Colonic mucosa (tissue), 4 donors: ENCODE results near the gene PRM3. TPM values are rescaled to one million over a fixed set of nuclear protein-coding genes. Genes with fewer than 3 reads are reported as not detected.

Source experiments
- DNase-seq: peaks from one replicate; pipeline ENCODE4 v3.0.0-alpha.2; 2020
- H3K27ac ChIP-seq: fragments of 200-600 bp; one replicate; pipeline ENCODE4 v1.8.0; 2021
- H3K27me3 ChIP-seq: fragments of 200-600 bp; one replicate; pipeline ENCODE4 v1.8.0; 2021
- H3K36me3 ChIP-seq: fragments of 200-600 bp; one replicate; pipeline ENCODE4 v1.8.0; 2021
- H3K4me1 ChIP-seq: fragments of 200-600 bp; one replicate; pipeline ENCODE4 v1.8.0; 2021; ENCODE audit warnings: mild to moderate bottlenecking
- H3K4me3 ChIP-seq: fragments of 200-600 bp; one replicate; pipeline ENCODE4 v1.8.0; 2021
- H3K9ac ChIP-seq, 2 donors: one replicate each; pipeline ENCODE4 v1.7.0; 2013; ENCODE audit warnings: control low read depth in 2 of 2, low read depth in 2 of 2, low read length in 2 of 2
- H3K9me3 ChIP-seq: fragments of 200-600 bp; one replicate; pipeline ENCODE4 v1.8.0; 2021
- intact Hi-C: fragments of 100-400 bp; cut with DNase I; formaldehyde crosslinking; loops from one replicate; pipeline ENCODE4 v1.14.1; 2022
- total RNA-seq, 2 donors: library from RNA; stranded (reverse); fragmentation: NEBNext Ultra II Directional in 1 of 2; extraction: Animal tissue kit (Norgen Biotek cat#: 25700) in 1 of 2; gene quantifications; one replicate each; pipeline ENCODE4 v1.2.1, GENCODE V29; 2021
- TF ChIP-seq, protein P1 (sequence below): fragments of 200-600 bp; IDR thresholded peaks from one replicate; pipeline ENCODE4 v1.8.0; 2022; ENCODE audit warnings: antibody characterized with exemption, mild to moderate bottlenecking
- donor health status: healthy.
- donor health status: DM: no; HTN: no; CAD: no.
- donor health status: DM: no; HTN: no; CAD: no.

PRM3 gene
- total RNA-seq, 2 donors from 2014 or later, result not detected

DNA sequence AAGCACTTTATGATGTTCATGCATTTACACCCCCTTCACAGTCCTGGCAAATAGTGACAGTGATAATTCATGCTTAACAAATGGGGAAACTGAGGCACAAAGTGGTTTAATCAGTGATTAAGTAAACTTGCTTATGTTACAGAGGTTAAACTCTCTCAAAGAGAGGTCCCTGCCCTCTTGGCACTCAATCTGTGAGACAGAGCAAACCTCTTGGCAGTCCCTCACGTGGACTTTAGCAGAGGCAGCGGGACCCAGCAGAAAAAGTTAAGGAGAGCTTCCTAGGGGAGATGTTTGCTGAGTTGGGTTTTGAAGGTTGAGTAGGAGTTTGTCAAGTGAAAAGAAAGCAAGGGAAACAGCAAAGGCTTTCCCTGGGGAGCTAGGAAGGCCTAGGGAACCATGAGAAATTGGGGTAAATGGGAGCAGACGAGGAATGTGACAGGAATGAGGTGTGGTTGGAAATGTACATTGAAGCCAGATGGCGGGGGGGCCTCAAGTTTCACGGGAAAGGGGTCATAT is 28.1 kb downstream of the PRM3 start:
- TF ChIP-seq, protein P1, sequence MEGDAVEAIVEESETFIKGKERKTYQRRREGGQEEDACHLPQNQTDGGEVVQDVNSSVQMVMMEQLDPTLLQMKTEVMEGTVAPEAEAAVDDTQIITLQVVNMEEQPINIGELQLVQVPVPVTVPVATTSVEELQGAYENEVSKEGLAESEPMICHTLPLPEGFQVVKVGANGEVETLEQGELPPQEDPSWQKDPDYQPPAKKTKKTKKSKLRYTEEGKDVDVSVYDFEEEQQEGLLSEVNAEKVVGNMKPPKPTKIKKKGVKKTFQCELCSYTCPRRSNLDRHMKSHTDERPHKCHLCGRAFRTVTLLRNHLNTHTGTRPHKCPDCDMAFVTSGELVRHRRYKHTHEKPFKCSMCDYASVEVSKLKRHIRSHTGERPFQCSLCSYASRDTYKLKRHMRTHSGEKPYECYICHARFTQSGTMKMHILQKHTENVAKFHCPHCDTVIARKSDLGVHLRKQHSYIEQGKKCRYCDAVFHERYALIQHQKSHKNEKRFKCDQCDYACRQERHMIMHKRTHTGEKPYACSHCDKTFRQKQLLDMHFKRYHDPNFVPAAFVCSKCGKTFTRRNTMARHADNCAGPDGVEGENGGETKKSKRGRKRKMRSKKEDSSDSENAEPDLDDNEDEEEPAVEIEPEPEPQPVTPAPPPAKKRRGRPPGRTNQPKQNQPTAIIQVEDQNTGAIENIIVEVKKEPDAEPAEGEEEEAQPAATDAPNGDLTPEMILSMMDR, result no peak
- Histone ChIP-seq H3K9ac (no peak overlapping the region), H3K27me3 (no peaks in the 10 kb centered on the region), H3K9me3 (no peaks in the 10 kb centered on the region), H3K36me3 (no peaks in the 10 kb centered on the region), H3K4me1 (no peaks in the 10 kb centered on the region), H3K27ac (no peak overlapping the region), H3K4me3 (no peak overlapping the region)
- intact Hi-C loops, result no loop called here
- no peak for DNase-seq

DNA sequence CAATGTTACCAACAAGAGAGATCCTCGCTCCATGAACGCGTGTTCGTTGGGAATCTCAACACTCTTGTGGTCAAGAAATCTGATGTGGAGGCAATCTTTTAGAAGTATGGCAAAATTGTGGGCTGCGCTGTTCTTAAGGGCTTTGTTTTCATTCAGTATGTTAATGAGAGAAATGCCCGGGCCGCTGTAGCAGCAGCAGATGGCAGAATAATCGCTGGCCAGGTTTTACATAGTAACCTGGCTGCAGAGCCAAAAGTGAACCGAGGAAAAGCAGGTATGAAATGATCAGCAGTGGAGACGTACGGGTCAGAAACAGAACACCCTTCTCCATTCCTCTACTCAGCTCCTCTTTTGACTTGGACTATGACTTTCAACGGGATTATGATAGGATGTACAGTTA is 30.8 kb downstream of the PRM3 start:
- no peaks in the 10 kb centered on the region for H3K9me3 ChIP-seq
- H3K4me1 ChIP-seq, result no peaks in the 10 kb centered on the region
- TF ChIP-seq, protein P1, result no peak
- no peak overlapping the region for H3K9ac ChIP-seq
- no peak overlapping the region for H3K27ac ChIP-seq
- no peak for DNase-seq
- H3K36me3 ChIP-seq, result no peaks in the 10 kb centered on the region
- no peaks in the 10 kb centered on the region for H3K27me3 ChIP-seq
- intact Hi-C loops, result no loop called here
- no peak overlapping the region for H3K4me3 ChIP-seq

DNA sequence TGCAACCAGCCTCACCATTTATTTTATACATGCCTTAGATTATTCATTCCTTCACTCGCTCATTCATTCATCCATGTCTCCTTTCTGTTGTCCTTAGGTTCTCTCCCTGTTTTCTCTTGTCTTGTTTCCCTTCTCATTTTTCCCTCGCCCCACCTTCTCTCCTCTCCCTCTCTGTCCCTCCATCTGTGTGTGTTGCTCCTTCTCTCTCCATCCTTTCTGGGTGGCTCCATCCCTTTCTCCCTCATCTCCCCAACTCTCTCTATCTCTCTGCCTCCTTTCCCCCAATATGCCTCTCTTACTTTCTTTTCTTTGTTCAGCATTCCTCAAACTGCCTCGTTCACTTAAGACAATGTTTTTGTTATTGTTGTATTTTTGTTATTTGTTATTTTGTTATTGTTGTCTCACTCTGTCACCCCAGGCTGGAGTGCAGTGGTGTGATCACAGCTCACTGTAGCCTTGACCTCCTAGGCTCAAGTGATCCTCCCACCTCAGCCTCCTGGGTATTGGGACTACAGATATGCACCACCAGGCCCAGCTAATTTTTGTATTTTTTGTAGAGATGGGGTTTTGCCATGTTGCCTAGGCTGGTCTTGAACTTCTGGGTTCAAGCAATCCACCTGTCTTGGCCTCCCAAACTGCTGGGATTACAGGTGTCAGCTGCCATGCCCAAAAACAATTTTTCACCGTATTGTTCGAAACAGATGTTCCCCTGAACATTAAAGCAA is 31.8 kb downstream of the PRM3 start:
- TF ChIP-seq, protein P1, result no peak
- intact Hi-C loops, result no loop called here

DNA sequence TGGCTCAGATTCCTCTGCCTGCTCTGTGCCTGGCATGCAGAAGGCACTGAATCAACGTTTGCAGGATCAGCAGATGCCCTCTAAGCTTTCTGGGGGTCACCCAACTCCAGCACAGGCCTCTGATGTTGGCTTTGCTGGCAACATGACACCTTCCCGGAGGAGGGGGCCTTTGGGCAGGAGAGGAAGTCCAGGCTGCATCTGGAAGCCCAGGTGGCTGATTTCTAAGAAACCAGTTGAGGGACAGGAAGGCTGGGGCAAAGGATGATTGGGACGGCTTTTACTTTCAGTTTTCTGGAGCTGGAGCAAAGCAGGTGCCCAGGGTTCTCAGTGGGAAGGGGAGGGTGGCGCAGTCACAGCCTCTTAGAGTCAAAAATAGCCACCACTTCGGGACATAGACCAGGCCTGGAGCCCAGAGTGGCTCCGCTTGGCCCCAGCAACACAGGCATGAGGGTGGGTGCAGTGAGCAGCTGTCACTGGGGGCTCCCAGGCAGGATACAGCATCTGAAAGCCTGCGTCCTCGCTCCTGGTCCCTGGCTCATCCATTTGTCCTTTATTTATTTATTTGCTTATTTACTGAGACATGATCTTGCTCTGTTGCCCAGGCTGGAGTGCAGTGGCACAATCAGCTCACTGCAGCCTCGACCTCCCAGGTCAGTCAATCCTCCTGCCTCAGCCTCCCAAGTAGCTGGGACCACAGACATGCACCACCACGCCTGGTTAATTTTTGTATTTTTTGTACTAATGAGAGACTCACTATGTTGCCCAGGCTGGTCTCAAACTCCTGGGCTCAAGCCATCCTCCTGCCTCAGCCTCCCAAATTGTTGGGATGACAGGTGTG is 32.6 kb downstream of the PRM3 start:
- TF ChIP-seq, protein P1, result no peak
- DNase-seq, result no peak
- no peaks in the 10 kb centered on the region for H3K4me1 ChIP-seq

More for the DNA sequence above, 31.8 kb downstream of the PRM3 start:
- H3K27ac ChIP-seq, result no peak overlapping the region
- no peaks in the 10 kb centered on the region for H3K27me3 ChIP-seq
- H3K9me3 ChIP-seq, result no peaks in the 10 kb centered on the region
- H3K36me3 ChIP-seq, result no peaks in the 10 kb centered on the region
- H3K4me3 ChIP-seq, result no peak overlapping the region
- no peak overlapping the region for H3K9ac ChIP-seq
- no peaks in the 10 kb centered on the region for H3K4me1 ChIP-seq
- DNase-seq, result no peak

DNA sequence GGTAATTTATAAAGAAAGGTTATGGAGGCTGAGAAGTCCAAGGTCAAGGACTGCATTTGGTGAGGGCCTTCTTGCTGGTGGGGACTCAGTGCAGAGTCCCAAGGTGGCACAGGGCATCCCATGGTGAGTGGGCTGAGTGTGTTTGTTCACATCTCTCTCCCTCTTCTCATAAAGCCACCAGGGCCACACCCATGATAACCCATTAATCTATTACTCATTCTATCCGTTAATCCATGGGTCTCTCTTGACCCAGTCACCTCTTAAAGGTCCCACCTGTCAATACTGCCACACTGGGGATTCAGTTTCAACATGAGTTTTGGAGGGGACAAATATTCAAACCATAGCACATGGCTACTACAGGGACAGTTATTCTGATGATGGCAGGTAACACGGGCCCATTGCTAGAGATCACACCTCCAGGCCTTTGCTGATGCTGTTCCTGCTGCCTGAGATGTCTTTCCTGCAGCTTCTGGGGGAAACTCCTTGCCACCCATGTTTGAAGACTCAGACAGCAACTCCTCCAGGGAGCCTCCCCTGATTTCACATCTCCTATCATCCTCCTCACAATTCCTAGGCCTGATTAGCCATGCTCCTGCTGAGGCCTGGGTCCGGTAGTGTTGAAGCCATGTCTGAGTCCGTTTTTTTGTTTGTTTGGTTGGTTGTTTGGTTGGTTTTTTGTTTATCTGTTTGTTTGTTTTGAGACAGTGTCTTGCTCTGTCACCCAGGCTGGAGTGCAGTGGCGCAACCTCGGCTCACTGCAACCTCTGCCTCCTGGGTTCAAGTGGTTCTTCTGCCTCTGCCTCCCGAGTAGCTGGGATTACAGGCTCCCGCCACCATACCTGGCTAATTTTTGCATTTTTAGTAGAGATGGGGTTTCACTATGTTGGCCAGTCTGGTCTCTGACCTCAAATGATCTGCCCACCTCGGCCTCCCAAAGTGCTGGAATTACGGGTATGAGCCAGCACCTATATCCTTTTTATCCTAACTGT is 33.5 kb downstream of the PRM3 start:
- intact Hi-C loops, result no loop called here
- H3K4me1 ChIP-seq, result peaks cover 5% of the 10 kb centered on the region
- H3K4me3 ChIP-seq, result no peak overlapping the region

More for the DNA sequence above, 32.6 kb downstream of the PRM3 start:
- H3K27me3 ChIP-seq, result no peaks in the 10 kb centered on the region
- no peak overlapping the region for H3K4me3 ChIP-seq
- no peak overlapping the region for H3K9ac ChIP-seq
- intact Hi-C loops, result no loop called here
- no peak overlapping the region for H3K27ac ChIP-seq
- H3K9me3 ChIP-seq, result no peaks in the 10 kb centered on the region
- H3K36me3 ChIP-seq, result no peaks in the 10 kb centered on the region

More for the DNA sequence above, 33.5 kb downstream of the PRM3 start:
- no peak for DNase-seq
- H3K9ac ChIP-seq, result no peak overlapping the region
- no peaks in the 10 kb centered on the region for H3K9me3 ChIP-seq
- no peak overlapping the region for H3K27ac ChIP-seq
- H3K27me3 ChIP-seq, result no peaks in the 10 kb centered on the region
- TF ChIP-seq, protein P1, result no peak
- no peaks in the 10 kb centered on the region for H3K36me3 ChIP-seq
